CD4-positive, alpha-beta T cell treated with Interleukin-12 subunit alpha and Interleukin-12 subunit beta, for 1 hour (primary cell): Measurements from ENCODE around the gene PCBP4.

ENCODE experiments used
- DNase-seq: peaks from one replicate; pipeline ENCODE4 v3.0.0-alpha.2; 2020

Gene PCBP4

DNA sequence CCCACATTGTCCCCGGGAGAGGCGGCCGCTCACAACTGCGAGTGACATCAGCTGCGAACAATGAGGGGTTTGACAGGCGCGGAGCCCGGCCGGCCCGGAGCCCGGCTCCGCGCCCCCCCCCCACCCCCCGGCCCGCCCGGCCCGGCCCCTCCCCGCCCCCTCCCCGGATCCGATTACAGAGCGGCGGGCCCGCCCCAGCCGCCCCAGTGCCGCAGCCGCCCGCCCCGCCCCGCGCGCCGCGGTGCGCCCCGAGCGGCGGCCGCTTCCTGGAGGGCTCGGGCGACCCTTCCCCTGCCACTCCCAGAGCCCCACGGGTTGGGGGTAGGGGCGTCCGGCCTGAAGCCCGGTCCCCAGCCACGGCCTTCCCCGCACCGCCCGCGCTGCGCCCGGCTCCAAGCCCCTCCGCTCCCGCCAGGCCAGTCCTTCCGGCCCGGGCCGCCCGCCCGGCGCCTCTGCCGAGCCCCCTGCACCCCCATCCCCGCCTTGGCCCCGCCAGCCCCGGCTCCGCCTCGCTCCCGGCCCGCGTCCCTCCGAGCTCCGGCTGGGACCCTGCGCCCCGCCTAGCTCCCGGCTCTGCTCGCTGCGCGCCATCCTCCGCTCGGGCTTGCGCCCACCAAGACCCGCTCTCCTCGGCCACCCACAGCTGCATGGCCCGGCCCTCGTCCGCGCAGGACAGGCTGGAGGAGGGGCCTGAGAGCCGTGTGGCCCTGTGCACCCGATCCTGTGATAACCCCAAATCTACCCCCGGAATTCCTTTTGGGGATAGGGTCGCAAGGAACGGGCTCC, at the start of gene PCBP4:
Gene PCBP4 (minus strand): TSS at position 71 of the 786 bp plus-strand sequence. CDS start 6,214 bp downstream, outside the sequence.
- DNase-seq: peak; percentile 46

DNA sequence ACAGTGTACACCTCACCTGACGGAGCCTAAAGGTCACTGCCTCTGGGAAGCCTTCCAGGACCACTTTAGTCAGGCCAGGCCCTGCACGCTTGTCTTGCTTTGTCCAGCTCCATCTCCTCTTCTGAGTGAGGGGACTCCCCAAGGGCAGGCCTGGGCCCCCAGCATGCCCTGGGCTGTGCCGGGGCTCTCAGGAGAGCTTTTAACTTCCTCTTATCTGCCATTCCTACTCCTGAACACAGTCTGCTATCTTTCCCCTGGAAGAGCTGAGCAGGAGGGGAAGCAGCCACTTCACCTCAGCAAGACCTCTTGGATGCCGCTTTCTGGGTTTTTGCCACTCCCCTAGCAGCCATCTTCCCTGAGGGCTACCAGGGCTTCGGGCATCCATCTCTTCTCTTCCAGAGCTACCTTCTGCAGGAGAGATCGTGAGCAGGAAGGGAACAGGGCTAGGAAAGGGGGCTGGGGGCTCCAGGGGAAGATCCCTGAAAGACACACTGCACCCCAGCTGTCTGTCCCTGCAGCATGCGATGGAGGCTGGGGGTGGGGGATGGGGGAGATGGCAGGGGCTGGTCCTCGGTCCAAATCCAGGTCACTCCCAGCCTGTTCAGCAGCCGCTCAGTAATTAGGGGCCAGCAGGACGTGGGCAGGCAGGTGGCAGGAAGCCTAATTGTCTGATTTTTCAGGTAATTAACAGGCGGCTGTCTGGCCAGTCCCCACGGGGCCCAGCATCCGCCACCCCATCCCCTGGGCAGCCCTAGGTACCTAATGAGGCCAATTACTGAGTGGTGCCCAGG, 48.4 kb upstream of the PCBP4 start:
- no peak for DNase-seq

DNA sequence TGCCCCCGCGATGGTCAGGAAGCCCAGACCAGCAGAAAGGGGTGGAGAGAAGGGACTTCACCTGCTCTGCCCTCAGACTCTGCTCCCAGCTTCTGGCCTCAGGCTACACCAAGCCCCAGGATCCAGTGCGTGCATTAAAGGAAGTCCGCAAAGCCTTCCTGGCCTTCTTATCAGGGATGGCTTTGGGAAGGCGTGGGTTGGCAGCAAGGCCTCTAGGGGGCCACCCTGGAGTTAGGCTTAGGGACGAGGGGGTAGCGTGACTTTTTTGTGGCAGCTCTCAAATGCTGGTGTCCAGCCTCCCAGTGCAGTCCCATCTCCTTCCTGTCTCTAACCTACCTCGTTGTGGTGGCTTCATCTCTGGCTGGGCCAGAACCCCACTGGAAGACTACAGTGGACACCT, 47.4 kb upstream of the PCBP4 start:
- DNase-seq: no peak

DNA sequence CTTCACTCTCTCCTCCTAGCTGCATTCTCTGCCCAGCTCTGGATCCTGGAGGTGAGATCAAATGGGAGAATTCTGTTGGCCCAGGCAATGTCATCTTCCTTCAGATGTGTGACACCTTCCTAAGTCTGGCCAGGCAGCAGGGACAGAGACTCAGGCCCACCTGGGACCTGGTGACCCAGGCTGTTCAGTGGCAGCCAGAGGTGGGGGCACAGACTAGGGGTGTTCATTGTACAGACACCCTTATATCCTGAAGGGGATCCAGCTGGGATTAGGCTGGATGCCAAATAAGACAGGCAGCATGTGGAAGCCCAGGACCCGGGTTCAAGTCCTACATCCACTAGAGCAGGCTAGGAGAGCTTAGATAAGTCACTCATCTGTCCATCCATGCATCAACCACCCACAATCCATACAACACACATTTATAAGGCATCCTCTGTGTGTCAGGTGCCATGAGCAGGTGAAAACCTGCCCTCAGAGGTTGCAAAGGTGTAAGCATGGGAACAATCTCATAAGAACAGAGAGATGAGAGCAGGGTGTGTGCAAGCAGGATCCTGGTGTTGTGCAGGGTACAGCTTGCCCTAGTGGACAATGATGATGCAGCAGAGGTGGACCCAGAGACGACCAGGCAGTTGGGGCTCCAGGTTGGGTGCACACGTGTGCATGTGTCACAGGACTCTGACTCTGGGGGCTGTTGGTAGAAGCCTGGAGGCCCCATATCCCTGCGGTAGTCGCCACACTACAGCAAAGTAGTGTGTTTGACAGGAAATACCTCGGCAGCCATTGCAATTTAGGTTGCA, 46.7 kb upstream of the PCBP4 start:
- DNase-seq: no peak

DNA sequence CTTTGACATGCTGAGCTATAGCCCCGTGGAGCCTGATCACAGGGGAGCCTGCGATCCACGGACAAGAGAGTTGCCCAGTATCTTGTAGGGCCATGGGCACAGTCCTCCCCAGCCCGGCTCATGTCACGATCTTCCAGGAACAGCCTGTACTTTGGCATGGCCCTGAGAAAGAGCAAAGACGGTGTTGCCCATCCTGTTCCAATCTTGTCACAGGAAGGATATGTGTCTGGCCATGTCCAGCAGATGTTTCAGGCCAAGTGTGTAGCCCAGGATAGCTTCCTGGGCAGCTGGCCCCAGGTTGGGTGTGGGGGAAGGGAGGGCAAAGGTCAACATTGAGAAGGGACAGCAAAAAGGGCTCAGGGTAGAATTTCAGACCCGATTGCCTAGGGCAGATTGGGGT, 45.4 kb upstream of the PCBP4 start:
- no peak for DNase-seq

DNA sequence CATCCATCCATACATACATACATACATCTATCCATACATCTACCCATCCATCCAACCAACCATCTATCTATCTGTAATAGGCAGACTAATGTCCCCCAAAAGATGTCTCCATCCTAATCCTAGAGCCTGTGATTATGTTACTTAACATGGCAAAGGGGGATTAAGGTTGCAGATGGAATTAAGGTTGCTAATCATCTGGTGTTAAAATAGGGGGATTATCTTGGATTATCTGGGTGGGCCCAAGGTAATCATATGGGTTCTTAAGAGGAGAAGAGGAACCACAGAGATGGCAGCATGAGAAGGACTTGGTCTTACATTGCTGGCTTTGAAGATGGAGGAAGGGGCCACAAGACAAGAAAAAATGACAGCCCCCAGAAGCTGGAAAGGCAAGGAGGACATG, 43.2 kb upstream of the PCBP4 start:
- no peak for DNase-seq

DNA sequence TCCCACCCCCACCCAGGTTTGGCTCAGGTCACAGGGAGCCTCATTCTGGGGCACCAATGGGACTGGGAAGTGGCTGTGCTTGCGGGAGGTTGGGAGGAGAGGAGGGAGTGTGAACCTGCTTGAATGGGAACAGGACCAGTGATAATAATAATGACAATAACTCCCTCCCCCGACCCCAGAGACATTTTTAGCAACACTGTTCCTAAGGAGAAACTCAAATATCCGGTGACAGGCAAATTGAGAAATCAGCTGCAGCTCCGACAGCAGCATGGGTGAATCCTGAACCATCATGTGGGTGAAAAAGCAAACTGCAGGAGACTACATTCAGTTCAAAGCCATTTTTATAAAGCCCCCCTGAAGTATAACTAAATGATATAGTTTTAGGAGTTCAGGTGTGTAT, 40.0 kb upstream of the PCBP4 start:
- no peak for DNase-seq

DNA sequence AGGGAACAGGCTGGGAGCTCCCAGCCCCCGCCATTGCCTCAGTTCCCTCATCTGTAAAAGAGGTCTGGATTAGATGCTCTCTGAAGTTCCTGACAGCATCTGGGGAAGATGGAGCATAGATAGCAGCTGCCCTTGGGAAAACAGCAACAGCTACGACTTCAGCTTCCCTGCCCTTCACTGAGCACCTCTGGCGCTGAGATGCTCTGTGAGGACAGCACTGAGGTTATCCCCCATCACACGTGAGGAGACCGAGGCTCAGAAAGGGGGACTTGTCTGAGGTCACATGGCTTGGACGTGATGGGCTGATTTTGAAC, 39.5 kb upstream of the PCBP4 start:
- DNase-seq: no peak

DNA sequence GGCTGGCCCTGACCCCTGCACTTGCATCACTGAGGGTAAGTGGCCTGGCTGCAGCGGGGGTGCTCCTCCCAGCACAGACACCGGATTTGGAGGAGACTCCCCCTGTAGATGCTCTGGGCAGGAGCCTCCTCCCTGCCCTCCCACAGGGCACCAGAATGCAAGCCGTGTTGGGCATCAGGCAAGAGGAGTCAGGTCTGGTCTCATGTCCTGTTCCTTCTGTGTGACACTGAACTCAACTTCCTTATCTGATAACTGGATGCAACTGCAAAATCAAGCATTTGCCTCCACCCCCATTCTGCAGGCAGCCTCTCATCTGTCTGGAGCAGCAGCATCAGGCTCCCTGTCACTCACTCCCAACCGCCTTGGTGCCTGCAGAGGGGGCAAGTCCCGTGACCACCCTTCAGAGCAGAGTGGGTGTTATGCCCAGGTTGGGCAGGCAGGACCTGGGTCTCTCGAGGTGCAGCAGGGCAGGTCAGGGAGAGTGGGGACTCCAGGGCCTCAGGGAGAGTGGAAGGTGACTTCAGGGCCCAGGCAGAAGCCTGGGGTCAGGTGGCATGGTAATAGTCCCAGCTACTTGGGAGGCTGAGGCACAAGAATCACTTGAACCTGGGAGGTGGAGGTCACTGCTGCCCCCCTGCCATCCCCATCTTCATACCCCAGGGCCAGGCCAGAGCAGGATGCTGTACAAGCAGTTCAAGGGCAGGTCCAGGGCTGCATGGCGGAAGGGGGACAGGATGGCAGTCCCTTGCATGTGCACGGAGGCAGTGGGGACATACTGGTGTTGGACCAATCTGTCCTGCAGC, 39.0 kb upstream of the PCBP4 start:
- no peak for DNase-seq

DNA sequence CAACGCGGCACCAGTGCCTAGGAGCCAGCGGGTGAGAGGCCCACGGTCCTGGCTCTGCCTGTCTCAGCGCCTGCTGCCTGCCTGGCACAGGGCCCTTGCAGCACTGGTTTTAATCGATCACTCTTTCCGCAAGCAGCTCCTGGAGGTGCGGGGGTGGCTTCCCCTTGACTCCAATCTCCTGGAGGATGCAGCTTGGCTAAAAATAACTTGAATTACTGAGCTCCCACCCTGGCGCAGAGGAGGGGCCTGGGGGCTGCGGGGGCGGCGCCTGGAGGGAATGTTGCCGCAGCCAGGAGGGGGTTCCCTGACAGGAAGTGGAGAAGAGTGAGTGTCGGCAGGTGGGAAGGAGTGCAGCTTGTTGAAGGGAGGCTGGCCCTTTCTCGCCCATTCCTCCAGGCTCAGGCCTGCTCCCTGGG, 38.3 kb upstream of the PCBP4 start:
- no peak for DNase-seq

DNA sequence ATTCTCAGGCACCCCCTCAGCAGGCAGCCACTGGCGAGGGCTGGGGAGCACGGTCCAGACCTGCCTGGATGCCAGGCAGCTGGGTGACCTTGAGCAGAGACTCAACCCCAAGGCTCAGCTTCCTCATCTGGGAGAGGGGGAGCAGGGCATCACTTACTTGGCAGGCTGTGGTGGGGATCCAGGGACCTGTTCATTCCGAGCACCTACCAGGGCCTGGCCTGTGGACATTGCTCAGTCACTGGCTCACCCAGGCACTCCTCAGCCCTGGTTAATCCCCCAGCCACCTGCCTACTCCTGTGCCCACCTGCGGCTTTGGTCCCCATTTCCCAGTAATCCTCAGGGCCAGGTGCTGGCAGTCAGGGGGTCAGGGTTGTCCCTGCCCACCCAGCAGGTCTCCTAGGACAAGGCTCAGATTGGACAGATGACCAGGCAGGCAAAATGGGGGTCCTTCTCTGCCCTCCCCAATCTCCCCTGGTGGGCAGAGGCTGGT, 37.7 kb upstream of the PCBP4 start:
- no peak for DNase-seq

DNA sequence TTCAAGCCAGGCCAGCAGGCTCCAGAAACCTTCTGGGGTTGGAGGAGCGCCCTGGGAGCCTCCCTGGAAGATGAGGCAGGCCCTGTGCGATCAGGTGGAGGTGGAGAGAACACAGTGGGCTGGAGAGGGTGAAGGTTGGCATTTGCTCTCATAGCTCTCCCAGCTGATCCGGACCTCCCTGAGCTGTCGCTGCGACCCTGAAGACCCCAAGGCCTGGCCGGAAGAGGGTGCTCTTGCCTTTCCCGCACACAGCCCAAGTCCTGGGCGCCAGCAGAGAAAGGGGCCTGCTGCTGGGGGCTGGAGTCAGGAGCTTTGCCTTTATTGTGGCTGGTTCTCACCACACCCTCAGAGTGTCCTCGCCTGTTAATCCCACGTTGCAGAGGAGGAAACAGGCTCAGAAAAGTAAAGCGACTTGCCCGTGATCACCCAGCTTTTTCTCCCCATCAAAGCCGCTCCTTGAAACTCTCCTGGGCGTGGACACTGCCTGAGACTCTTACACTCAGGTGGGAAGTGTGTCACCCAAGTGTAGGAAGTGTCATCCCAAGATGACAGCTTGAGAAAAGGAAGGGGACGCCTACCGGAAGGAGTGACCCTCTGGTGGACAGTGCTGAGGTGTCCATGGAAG, 37.0 kb upstream of the PCBP4 start:
- DNase-seq: no peak

DNA sequence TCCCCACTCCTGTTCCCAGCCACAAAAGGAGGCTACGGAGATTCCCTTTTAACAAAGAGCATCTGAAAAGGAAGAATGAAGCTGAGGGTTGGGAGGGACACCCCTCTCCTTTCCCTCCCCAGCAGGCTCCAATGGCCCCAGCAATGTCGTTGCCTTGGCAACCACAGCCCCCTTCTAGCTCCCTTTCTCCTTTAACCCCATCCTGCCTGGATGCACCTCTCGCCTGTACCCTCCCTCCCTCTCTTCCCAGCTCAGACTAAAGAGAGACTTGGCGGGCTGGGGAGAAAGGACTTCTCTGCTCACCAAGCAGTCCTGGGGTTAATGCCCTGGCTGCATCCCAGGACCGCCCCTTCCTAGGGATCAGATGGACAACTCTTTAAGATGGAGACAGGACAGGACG, 35.5 kb upstream of the PCBP4 start:
- no peak for DNase-seq

DNA sequence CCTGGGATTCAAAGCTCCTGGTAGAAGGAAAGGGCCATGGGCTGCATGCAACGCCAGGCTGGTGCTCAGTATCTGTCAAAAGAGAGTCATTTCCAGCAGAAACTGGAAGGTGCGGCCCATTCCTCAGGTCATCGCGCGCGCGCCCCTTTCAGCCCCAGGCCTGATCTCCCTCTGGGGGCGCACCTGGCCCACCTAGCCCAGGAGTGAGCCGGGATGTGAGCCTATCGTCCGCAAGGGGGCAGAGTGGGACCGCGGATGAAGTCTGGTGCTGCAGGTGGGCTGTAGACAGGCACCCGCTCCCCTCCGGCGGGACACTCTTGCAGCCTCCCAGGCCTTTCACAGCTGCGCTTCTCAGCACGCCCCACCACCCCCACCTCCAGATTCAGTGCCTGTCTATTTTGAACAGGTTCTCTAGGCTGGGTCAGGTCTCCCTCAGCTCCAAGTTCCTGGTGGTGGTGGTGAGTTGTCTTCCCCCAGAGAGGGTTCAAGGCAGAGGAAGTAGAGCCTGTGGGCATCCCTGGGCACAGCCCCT, 34.3 kb upstream of the PCBP4 start:
- peak; percentile 88 for DNase-seq

DNA sequence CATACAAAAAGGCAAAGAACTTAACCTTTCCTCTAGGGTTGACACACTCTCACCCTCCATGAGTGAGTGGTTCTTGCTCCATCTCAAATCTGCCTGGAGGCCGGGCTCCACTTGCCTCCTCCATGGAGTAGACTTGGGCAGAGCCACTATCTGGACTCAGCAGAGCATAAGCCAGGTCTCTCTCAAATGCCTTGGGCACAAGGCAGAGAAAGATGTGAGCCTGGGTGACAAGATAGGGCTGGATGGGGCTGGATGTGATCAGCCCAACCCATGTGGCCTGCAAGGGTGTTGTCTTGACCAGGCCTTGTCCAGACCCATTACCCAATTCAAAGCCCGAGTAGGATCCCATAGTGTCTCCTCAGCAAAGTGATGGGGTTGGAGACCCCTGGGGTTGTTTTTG, 32.6 kb upstream of the PCBP4 start:
- no peak for DNase-seq

DNA sequence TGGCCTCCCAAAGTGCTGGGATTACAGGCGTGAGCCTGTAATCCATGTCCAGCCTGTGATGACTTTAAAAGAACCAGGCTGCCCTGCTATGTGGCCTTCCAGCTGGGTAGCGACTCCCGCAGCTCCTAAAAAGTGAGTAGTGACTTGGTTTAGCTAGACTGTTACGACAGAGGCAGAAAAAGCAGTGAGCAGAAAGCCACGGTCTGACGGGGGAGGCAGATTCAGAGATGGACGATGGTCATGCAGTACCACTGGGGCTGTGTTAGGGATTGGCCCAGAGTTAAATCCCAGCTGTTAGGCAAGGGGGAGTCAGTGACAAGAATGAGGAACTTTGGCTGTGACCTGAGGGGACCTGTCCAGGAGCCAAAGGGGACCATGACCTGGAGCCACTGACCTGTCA, 31.5 kb upstream of the PCBP4 start:
- no peak for DNase-seq

DNA sequence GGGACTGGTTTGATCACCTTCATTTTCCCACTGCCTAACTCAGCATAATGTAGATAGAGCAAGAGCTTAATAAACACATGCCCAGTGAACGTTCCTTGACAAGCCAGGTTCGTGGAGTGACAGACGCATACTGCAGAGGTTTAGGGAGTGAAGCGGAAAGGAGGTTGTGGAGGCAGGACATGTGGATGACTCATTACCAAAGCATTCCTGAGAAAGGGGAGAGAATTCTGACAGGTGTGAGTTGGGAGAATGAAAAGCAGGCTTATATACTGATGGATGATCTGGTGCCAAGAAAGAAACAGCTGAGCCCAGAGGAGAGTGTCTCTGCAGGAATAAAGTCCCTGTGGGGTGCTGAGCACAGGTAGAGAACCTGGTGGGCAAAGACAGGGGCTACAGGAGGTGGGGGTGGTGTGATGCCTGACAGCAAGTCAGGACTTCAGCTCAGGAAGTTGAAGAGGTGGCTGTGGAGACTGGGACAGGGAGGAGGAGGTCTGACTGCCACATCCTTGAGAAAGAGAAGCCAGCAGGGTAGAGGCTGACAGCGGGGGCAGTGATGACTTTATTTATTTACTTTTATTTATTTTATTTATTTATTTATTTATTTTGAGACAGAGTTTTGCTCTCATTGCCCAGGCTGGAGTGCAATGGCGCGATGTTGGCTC, 30.8 kb upstream of the PCBP4 start:
- DNase-seq: no peak

DNA sequence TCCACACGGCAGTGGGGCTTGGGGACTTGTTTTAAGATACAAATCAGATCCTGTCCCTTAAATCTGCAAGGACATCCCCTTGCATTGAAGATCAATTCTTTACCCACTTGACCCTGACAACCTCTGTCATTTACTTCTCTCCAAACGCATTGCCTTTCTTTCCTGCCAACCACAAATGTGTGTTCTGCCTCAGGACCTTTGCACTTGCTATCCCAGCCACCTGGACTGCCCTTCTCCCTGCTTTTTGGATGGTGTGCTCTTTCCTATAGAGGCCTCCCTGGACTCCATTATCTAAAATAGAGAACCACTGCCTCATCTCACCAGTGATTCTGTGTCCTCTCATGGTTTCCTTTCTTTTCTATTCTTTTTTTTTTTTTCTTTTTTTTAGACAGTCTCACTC, 29.9 kb upstream of the PCBP4 start:
- DNase-seq: no peak

DNA sequence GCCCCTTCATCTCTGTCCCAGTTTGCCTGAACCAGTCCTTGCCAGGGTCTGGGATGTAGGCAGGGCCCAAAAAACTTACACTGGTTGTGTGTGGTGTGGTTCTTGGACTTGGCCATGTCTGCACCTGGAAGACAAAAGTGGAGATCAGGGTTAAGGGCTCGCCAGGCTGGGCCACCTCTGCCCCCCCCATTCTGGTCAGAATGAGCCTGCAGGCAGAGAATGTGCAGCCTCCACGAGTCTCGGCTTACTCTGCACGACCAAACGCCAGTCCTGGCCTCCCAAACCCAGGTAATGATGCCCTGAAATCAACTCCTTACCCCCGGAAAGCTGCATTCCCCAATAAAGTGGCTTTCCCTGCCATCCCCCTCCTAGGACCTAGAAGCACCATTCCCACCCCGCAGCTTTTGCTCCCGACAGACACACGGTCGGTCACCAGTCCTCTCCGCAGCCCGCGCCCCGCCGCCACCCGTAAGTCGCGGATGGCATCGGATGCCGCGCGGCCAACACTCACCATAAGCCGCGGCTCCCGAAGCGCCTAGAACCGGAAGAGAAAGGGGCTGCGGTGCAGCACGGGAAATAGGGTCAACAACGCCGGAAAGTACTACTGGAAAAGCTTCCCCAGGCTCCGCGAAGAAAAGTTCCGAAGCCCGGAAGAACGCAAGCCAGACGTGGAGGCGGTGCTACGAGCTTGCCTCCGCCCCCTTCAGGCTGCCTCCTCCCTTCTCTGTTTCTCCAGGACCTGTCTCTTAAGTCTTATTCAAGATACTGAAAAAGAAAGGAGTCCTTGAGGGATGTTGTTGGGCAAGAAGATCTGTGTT, 28.3 kb upstream of the PCBP4 start, which contains the start of gene RPL29:
Gene RPL29 (minus strand): TSS at position 550 of the 818 bp plus-strand sequence. CDS start 434 bp downstream, at position 116.
- DNase-seq: peak; percentile 95

DNA sequence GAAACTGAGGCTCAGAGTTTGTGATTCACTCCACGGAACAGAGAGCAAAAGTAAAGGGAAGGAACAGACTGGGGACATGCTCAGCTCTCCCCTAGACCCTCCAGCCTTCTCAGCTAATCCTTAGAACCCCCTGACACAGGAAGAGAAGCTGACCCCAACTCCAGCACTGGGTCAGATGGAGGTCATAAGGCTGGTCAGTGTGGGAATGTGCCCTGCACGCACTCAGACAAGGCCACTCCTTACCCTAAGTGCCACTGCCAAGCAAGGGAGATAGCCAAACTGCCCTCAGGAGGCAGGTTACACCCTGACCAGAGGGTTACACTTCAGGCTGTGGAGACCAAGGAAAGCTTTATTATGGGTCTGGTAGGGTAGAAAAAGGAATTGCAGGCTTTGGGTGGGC, 27.3 kb upstream of the PCBP4 start:
- no peak for DNase-seq
